ENCODE results near the gene CES2. TPM values are rescaled to one million over a fixed set of nuclear protein-coding genes. Genes with fewer than 3 reads are reported as not detected.

The CES2 gene
- total RNA-seq, 1 experiment from 2014 or later: 37.6 TPM

GRCh38 chr16:66948134-66948836 is 13.0 kb downstream of the CES2 start:
- no peak for DNase-seq (ENCODE audit: low spot score)
- peaks cover 7% of the 10 kb centered on the region for H3K9me3 ChIP-seq (ENCODE audit: low read depth, low read length, poor library complexity, severe bottlenecking)
- POLR2A ChIA-PET (ENCODE audit: low non-redundant PET): no interaction called here
- H3K4me1 ChIP-seq (ENCODE audit: insufficient read depth, low read length, poor library complexity, severe bottlenecking): no peaks in the 10 kb centered on the region
- H3K4me3 ChIP-seq (ENCODE audit: low read depth, low read length, poor library complexity, severe bottlenecking): peak overlapping the region; percentile 52
- no peak overlapping the region for H3K27ac ChIP-seq (ENCODE audit: low read depth, low read length, poor library complexity, severe bottlenecking)
- TF ChIP-seq CTCF (conservative IDR thresholded peaks at IDR 0.05; ENCODE audit: low read depth, low read length): no peak
- no peak for TF ChIP-seq EZH2 (IDR thresholded peaks at IDR 0.05; ENCODE audit: borderline replicate concordance, low read depth, low read length, poor library complexity, severe bottlenecking)
- CTCF ChIA-PET: no interaction called here
- no peaks in the 10 kb centered on the region for H3K27me3 ChIP-seq (replicated peaks; ENCODE audit: insufficient read depth, low read depth, low read length, poor library complexity)
- no TSS peak for BruUV-seq (replicated peaks)
- intact Hi-C loops (cut with micrococcal nuclease; ENCODE audit: unreplicated experiment): loop anchor here (5.0 kb wide), 1 partner anchor 51 kb away; no protein-coding TSS in a partner anchor
- H3K36me3 ChIP-seq (ENCODE audit: insufficient read depth, low read length, poor library complexity, severe bottlenecking): peaks cover 3% of the 10 kb centered on the region

- CTCF ChIA-PET: no interaction called here
- no TSS peak for BruUV-seq (replicated peaks)
- intact Hi-C loops (cut with micrococcal nuclease; ENCODE audit: unreplicated experiment): loop anchor here (5.0 kb wide), 1 partner anchor 52 kb away; no protein-coding TSS in a partner anchor
These were observed 13.5 kb downstream of the CES2 start for GRCh38 chr16:66948837-66949225.

GRCh38 chr16:66949472-66949871 is 14.2 kb downstream of the CES2 start:
- TF ChIP-seq EZH2 (IDR thresholded peaks at IDR 0.05; ENCODE audit: borderline replicate concordance, low read depth, low read length, poor library complexity, severe bottlenecking): no peak
- no peak for TF ChIP-seq CTCF (conservative IDR thresholded peaks at IDR 0.05; ENCODE audit: low read depth, low read length)
- H3K27me3 ChIP-seq (replicated peaks; ENCODE audit: insufficient read depth, low read depth, low read length, poor library complexity): no peaks in the 10 kb centered on the region
- ChIA-PET POLR2A (ENCODE audit: low non-redundant PET) (interaction anchor here (0.6 kb wide), 1 partner anchor 104 kb away, joined by 13 read pairs; no protein-coding TSS in a partner anchor), CTCF (no interaction called here)
- H3K36me3 ChIP-seq (ENCODE audit: insufficient read depth, low read length, poor library complexity, severe bottlenecking): no peaks in the 10 kb centered on the region
- intact Hi-C loops (cut with micrococcal nuclease; ENCODE audit: unreplicated experiment): loop anchor here (5.0 kb wide), 1 partner anchor 52 kb away; no protein-coding TSS in a partner anchor
- H3K9me3 ChIP-seq (ENCODE audit: low read depth, low read length, poor library complexity, severe bottlenecking): peaks cover 7% of the 10 kb centered on the region
- no TSS peak for BruUV-seq (replicated peaks)
- H3K4me1 ChIP-seq (ENCODE audit: insufficient read depth, low read length, poor library complexity, severe bottlenecking): no peaks in the 10 kb centered on the region
- H3K27ac ChIP-seq (ENCODE audit: low read depth, low read length, poor library complexity, severe bottlenecking): no peak overlapping the region
- DNase-seq (ENCODE audit: low spot score): no peak
- no peak overlapping the region for H3K4me3 ChIP-seq (ENCODE audit: low read depth, low read length, poor library complexity, severe bottlenecking)

More at GRCh38 chr16:66948837-66949225, 13.5 kb downstream of the CES2 start:
- TF ChIP-seq CTCF (conservative IDR thresholded peaks at IDR 0.05; ENCODE audit: low read depth, low read length): no peak
- no peak for TF ChIP-seq EZH2 (IDR thresholded peaks at IDR 0.05; ENCODE audit: borderline replicate concordance, low read depth, low read length, poor library complexity, severe bottlenecking)
- H3K9me3 ChIP-seq (ENCODE audit: low read depth, low read length, poor library complexity, severe bottlenecking): peaks cover 7% of the 10 kb centered on the region
- no peak overlapping the region for H3K4me3 ChIP-seq (ENCODE audit: low read depth, low read length, poor library complexity, severe bottlenecking)
- no peak overlapping the region for H3K27ac ChIP-seq (ENCODE audit: low read depth, low read length, poor library complexity, severe bottlenecking)
- no peaks in the 10 kb centered on the region for H3K4me1 ChIP-seq (ENCODE audit: insufficient read depth, low read length, poor library complexity, severe bottlenecking)
- POLR2A ChIA-PET (ENCODE audit: low non-redundant PET): no interaction called here
- DNase-seq (ENCODE audit: low spot score): no peak
- H3K27me3 ChIP-seq (replicated peaks; ENCODE audit: insufficient read depth, low read depth, low read length, poor library complexity): no peaks in the 10 kb centered on the region
- no peaks in the 10 kb centered on the region for H3K36me3 ChIP-seq (ENCODE audit: insufficient read depth, low read length, poor library complexity, severe bottlenecking)

Measured in A673 (cell line).